ENCODE results near the gene ZNF536.
A peak's percentile ranks its signal among the peaks of the same experiment; 100 is the strongest.

ZNF536 gene

DNA sequence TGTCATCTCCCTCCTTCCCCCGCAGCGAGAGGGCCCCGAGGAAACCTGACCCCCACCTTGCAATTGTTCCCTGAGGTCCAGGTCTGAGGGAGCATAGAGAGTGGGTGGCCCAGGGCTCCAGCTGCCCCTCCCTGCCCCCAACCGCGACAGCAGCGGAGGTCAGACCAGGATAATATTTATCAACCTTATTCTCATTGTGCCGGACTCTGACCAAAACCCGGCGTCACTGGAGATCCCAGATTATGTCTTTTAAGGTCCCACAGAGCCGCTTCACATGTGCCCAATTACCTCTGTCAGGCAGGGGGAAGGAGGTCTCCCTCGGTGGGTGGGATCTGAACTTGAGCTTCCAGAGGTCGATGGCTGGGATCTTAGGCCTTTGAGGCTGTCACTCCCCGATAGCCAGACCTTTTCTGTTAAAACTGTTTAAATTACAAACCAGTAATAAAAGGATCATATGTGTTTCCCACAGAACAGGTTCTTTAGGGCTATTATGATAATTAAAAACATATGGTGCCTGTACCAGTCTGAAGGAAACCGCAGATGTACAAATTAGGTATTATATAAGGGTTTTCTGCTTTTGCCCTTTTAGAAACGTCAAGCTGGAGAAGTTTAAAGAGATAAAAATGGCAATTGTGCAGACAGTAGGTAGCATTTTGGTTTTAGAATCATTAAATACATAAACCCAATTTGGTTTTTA, 195.5 kb downstream of the ZNF536 start:
- TF ChIP-seq GATA2 (IDR thresholded peaks at IDR 0.05; ENCODE audit: low read depth, low read length) (peak; percentile 79), GATA3 (IDR thresholded peaks at IDR 0.05; ENCODE audit: low read depth, low read length) (no peak)

DNA sequence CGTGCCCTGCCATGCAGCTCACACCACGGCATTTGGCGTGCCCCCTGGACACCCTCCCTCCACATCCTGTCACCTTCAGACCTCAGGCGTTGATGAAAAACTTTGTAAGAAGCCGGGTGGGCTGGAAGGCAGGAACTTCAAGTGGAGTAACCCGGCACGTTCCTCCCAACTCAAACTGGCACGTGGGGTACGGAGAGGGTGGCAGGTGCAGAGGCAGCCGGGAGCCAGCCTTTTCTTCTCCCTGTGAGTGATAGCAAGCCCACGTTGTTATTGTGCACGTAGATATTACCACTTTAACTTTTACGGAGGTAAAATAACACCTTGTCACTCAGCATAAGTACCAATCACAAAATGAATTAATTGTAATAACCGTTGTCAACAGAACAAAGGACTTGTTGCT, 198.0 kb downstream of the ZNF536 start:
- TF ChIP-seq GATA2 (IDR thresholded peaks at IDR 0.05; ENCODE audit: low read depth, low read length) (no peak), GATA3 (IDR thresholded peaks at IDR 0.05; ENCODE audit: low read depth, low read length) (no peak)

DNA sequence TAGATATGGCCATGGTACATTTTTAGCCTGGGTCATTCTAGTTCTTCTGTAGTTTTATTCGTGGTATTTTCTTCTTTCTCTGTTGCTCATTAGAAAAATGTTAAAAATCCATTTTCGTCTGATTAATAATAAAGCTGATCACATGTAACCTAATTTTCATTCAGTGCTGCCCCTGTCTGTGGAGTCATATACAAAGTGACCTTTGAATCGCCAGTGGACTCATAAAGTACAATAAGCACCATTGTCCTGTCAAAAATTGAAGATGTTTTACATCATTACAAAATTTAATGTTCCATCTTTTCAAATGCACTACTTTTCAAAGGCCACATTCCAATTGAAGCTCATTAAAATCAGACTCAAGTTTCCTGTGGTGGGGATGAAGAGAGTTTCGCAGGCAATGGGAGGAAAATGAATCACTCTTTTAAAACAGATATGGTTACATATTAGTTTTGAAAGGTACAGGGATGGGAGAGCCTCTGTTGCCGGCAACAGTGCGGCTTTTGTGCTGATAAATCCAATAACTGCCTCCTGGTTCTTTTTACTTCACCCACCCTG, 205.4 kb downstream of the ZNF536 start:
- no peak for TF ChIP-seq GATA2 (IDR thresholded peaks at IDR 0.05; ENCODE audit: low read depth, low read length)
- TF ChIP-seq GATA3 (IDR thresholded peaks at IDR 0.05; ENCODE audit: low read depth, low read length), result no peak

DNA sequence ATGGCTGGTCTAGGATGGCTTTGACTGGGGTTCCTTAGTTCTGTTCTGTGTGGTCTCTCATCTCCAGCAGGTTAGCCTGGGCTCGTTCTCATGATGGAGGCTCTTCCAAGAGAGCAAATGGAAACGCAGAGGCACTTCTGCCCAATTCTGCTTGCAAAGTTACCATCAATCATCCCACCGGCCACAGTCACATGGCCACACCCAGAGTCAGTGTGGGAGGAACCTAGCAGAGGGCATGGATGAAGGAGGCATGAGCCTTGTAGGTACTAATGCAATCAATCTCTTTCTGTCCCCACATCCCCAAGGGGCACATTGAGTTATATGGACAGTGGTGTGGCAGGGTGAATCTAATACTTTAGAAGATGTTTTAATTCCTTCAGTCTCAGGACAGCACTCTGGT, 207.2 kb downstream of the ZNF536 start:
- no peak for TF ChIP-seq GATA2 (IDR thresholded peaks at IDR 0.05; ENCODE audit: low read depth, low read length)
- TF ChIP-seq GATA3 (IDR thresholded peaks at IDR 0.05; ENCODE audit: low read depth, low read length), result no peak

DNA sequence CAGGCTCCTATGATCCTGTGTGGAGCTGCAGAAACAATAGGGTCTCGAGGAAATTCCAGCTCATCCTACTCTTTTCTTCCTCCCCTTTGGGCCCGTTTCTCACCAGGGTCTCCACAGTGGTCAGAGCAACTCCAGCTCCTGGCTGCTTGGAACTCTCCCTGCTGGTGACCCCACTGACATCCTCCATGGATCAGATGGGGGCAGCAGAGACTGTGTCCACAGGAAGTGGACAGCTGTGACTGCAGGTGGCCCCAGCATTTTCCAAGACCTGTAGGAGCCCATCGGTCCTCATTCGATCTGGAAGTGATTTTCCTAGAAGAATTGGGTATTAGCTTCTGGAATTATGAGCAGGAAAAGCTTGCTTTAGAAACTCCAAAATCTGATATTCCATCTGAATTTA, 208.5 kb downstream of the ZNF536 start:
- TF ChIP-seq GATA2 (IDR thresholded peaks at IDR 0.05; ENCODE audit: low read depth, low read length) (no peak), GATA3 (IDR thresholded peaks at IDR 0.05; ENCODE audit: low read depth, low read length) (no peak)

DNA sequence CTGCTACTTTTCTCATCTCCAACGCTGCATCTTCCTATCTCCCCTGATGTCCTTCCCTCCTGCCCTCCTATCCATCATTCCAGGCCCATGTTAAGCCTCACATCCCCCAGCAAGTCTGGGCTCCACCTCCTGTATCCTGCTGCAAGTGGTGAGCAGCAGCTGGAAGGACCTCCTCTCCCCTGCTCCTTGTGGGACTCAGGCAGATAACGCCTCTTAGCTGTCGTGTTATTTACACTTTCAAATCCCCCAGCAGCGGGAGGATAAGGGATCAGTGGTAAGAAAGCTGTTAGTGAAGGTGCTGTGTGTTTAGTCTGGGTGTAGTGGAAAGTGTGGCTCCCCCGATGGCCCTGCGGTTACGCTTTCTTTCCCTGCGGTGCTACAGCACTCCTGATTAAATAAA, 211.9 kb downstream of the ZNF536 start:
- no peak for TF ChIP-seq GATA3 (IDR thresholded peaks at IDR 0.05; ENCODE audit: low read depth, low read length)

DNA sequence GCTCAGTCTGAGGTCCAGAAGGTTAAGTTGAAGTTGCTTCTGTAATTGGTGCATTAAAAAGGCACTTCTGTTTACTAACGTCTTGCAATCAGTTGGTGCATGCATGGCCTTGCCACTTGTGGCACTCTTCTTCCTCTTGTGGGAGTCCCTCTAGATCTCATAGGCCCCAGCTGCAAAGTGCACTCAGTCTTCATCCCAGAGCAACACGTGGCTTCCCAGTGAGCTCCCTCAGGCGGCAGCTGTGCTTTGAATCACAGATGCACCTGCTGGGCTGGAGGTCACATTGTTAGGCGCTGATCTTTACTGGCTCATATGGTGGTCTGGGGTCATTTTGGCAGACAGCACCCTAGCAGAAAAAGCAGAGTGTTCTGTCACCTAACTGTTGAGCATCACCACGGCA, 215.7 kb downstream of the ZNF536 start:
- TF ChIP-seq GATA3 (IDR thresholded peaks at IDR 0.05; ENCODE audit: low read depth, low read length), result no peak
- no peak for TF ChIP-seq GATA2 (IDR thresholded peaks at IDR 0.05; ENCODE audit: low read depth, low read length)

DNA sequence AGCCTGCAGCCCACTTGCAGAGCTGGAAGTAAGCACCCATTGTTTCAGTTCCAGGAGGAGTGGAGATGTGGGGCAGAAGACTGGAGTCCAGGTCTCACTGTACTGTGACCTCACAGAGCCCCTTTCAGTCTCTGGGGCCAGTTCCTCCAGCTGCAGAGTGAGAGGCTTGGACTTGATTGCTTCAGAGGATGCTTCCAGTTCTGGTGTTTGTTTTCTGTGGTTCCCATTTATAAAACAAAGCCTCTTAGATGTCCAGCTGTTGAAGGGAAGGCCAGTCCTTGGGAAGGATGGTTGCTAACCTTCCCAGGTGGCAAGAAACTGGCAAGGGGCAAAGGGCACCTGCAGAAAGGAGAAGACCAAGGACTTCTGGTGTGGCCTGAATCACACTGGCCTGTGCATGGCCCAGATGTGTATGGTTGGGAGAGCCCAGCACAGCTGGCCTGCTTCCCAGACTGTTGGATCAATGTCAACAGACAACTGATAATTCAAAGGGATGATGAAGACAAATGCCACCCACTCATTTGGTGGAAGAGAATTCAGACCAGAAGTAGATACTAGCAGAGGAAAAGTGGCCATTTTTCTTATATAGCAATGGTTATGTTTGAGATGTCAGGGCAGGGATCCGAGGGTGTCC, 218.5 kb downstream of the ZNF536 start:
- TF ChIP-seq GATA3 (IDR thresholded peaks at IDR 0.05; ENCODE audit: low read depth, low read length) (no peak), GATA2 (IDR thresholded peaks at IDR 0.05; ENCODE audit: low read depth, low read length) (no peak)

DNA sequence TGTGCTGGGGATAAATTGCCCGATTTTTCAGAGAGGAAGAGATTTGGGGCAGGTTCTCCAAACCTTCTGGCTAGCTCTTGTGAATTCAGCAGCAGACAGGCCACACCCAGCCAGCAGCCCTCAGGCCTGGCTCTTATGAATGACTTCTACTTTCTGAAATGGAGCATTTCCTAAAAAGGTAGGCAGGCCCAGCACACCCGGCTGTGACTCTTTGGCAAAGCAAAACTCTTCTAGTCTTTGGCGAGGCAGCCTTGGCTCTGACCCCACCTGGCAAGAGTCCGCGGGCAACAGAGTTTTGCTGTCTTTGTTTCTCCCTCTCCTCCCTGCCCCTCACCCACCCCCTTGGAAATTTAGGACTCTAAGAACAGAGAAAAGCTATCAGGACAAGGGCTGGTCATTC, 221.2 kb downstream of the ZNF536 start:
- TF ChIP-seq GATA3 (IDR thresholded peaks at IDR 0.05; ENCODE audit: low read depth, low read length), result no peak

DNA sequence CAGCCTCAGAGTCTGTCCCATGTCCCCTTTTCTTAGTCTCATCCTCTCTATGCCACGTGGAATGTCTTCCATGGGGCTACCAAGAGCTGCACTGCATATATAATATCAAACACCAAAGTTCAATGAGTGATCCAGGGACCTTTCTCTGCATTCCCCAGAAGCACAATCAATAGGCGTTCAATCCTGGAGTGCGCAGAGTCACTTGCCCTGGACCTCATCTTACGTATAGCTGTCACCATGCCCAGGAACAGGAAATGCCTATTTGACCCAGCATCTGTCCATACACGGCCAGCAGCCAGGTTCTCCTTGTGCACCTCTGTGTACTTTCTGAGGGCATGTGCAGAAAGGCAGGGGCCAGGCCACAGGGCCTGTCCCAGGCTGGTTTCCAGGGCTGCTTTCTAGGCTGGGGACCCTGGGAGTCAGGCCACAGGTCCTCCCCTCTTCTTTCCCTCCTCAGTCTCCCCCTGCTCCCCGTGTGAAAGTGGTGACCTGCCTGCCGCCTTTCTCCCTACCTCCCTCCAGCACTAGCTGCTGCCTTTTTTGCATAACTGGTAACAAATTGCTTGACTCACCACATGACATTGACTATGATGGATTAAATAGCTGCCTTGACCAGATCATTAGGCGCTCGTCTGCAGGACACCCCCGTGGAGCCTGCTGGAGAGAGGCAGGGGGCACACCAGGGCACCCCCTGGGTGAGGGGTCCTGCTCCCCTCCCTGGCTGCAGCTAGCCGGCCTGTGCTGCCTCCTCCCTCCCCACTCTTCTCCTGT, 222.0 kb downstream of the ZNF536 start:
- TF ChIP-seq GATA2 (IDR thresholded peaks at IDR 0.05; ENCODE audit: low read depth, low read length) (no peak), GATA3 (IDR thresholded peaks at IDR 0.05; ENCODE audit: low read depth, low read length) (no peak)

DNA sequence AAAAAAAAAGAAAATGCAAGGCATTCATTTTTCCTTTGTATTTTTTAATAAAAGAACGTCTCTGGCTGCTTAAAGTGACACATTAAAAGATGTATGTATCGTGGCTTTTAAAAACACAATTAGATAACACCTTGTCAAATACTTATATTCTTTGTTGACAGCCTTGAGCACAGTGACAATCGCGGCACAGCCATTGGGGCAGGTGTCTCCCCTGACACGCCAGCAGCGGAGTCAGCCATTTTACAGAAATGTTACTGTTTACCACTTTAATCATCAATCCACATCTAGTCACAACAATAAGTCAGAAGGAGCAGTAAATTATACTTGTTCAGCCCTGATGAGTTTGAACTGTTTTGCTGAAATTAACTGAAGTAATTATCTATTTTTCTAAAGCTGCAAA, 224.1 kb downstream of the ZNF536 start:
- no peak for TF ChIP-seq GATA2 (IDR thresholded peaks at IDR 0.05; ENCODE audit: low read depth, low read length)
- TF ChIP-seq GATA3 (IDR thresholded peaks at IDR 0.05; ENCODE audit: low read depth, low read length), result no peak

DNA sequence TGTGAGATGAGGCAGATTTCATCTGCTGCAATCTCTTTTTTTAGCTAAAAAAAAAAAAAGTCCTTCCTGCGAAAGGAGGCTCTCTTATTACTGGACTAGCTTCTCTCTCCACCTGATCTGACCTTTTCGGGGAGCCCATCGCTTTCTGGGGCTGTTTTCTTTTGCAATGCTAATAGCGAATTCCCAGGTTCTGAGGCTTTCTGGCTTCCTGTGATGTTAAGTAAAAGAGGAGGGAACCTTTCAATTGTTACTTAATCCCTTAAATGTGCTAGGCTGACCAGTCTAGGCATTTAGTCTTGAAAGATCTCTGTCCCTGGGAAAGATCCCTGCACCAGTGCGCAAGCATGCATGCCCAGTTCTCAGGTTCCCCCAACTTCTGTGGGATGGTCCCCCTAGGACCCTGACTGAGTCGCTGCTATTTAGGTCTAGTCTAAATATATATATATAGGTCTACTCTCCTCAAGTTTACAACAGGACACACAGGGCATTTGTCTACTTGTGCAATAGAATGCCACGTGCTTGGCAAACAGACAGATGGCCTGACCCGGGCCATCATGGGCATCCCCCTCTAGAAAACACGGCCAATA, 224.7 kb downstream of the ZNF536 start:
- TF ChIP-seq GATA3 (IDR thresholded peaks at IDR 0.05; ENCODE audit: low read depth, low read length) (no peak), GATA2 (IDR thresholded peaks at IDR 0.05; ENCODE audit: low read depth, low read length) (no peak)

DNA sequence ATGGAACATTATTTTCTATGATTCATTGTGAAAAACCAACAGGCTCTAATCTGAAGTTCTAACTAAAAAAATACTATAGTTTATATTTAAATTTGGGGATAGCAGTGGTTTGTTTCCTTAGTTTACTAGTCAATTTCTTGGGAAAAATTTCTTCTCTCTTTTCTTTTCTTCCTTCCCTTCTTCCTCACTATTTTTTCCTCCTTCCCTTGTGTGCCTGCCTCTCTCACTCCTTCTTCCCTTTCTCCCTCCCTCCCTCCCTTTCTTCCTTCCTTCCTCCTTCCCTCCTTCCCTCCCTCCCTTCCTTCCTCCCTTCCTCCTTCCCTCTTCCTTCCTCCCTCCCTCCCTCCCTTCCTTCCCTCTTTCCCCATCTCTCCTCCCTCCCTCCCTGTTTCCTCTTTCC, 226.5 kb downstream of the ZNF536 start:
- TF ChIP-seq GATA2 (IDR thresholded peaks at IDR 0.05; ENCODE audit: low read depth, low read length), result no peak
- no peak for TF ChIP-seq GATA3 (IDR thresholded peaks at IDR 0.05; ENCODE audit: low read depth, low read length)

DNA sequence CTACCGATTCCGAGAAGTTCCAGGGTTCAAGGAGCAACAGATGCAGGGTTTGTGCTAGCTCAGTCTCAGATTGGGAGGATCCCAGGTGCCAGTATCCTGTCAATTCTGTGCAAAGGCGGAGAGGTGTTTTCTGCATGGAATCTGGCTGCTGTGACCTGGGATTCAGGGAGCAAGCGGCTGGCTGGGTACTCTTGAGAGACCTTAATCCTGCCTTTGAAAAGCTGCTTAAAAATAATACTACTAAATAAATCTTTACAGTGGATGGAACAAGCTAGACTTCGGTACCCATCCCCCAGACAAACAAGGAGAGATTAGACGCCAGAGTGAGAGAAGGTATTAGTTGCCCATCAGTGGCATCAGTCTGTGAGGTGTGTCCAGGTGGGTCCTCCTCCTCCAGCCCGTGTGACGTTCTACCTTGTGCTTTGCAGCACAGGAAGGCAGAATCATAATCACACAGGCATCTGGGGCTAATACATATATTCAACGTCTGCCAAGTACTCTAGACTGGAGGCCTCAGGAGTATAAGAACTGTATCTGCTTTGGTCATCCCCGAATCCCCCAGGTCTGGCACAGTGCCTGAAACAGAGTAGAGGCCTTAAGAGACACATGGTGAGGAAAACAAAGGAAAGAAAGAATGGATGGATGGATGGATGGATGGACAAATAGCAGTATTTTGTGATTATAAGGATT, 230.6 kb downstream of the ZNF536 start:
- no peak for TF ChIP-seq GATA3 (IDR thresholded peaks at IDR 0.05; ENCODE audit: low read depth, low read length)
- TF ChIP-seq GATA2 (IDR thresholded peaks at IDR 0.05; ENCODE audit: low read depth, low read length), result no peak

All from SH-SY5Y (cell line).